DOHH2 (cell line): ENCODE measurements around the gene ZNF273.
"Not testable (repeated sequence)": the region's sequence is repeated elsewhere in the genome, so short reads cannot be mapped to it uniquely, and the experiment has no call there.

Experiments used
- H3F3A ChIP-seq: fragments of 200-600 bp; sonication (generic), shearing (Covaris generic); 2 replicates; pipeline ENCODE4 v1.6.0; 2016; ENCODE audit warnings: antibody characterized with exemption, mild to moderate bottlenecking; ENCODE audit not compliant: control insufficient read depth, insufficient read depth
- H3K27ac ChIP-seq: fragments of 200-600 bp; sonication (generic); 2 replicates; pipeline ENCODE4 v1.5.1; 2014; ENCODE audit warnings: low read depth, mild to moderate bottlenecking, low read length, moderate library complexity
- H3K27me3 ChIP-seq: fragments of 200-600 bp; sonication (generic); 2 replicates; pipeline ENCODE4 v1.6.1; 2014; ENCODE audit warnings: mild to moderate bottlenecking, low read length, mixed read lengths; ENCODE audit not compliant: control insufficient read depth
- H3K36me3 ChIP-seq: fragments of 200-600 bp; sonication (generic); 2 replicates; pipeline ENCODE4 v1.6.1; 2014; ENCODE audit warnings: mild to moderate bottlenecking, low read length, moderate library complexity, mixed read lengths; ENCODE audit not compliant: control insufficient read depth
- H3K4me1 ChIP-seq: fragments of 200-600 bp; sonication (generic); 2 replicates; pipeline ENCODE4 v1.6.1; 2014; ENCODE audit warnings: mild to moderate bottlenecking, low read length, mixed read lengths; ENCODE audit not compliant: control insufficient read depth
- H3K4me2 ChIP-seq: fragments of 200-600 bp; sonication (generic); 2 replicates; pipeline ENCODE4 v1.6.0; 2014; ENCODE audit warnings: mild to moderate bottlenecking, low read length, moderate library complexity
- H3K4me3 ChIP-seq: fragments of 200-600 bp; sonication (generic); 2 replicates; pipeline ENCODE4 v1.5.1; 2014; ENCODE audit warnings: mild to moderate bottlenecking, low read length, mixed read lengths
- H3K79me2 ChIP-seq: fragments of 200-600 bp; sonication (generic); 2 replicates; pipeline ENCODE4 v1.6.1; 2014; ENCODE audit warnings: mild to moderate bottlenecking, low read length, mixed read lengths; ENCODE audit not compliant: control insufficient read depth
- H3K9me2 ChIP-seq: fragments of 200-600 bp; sonication (generic); replicated peaks from 2 replicates; pipeline ENCODE4 v1.6.1; 2014; ENCODE audit warnings: mild to moderate bottlenecking, low read length, mixed read lengths; ENCODE audit not compliant: control insufficient read depth
- H3K9me3 ChIP-seq: fragments of 200-600 bp; sonication (generic); 2 replicates; pipeline ENCODE4 v1.6.1; 2014; ENCODE audit warnings: antibody characterized with exemption, low read length, mixed read lengths; ENCODE audit not compliant: control insufficient read depth, insufficient read depth
- H4K20me1 ChIP-seq: fragments of 200-600 bp; sonication (generic); 2 replicates; pipeline ENCODE4 v1.6.0; 2014; ENCODE audit warnings: low read depth, mild to moderate bottlenecking, antibody characterized with exemption, low read length, moderate library complexity; ENCODE audit not compliant: control insufficient read depth, insufficient read depth
- CTCF ChIP-seq: fragments of 200-600 bp; sonication (generic); IDR thresholded peaks from one replicate; pipeline ENCODE4 v1.5.1; 2014; ENCODE audit warnings: antibody characterized with exemption, mild to moderate bottlenecking, low read depth, low read length; ENCODE audit not compliant: poor library complexity, severe bottlenecking
- EZH2phosphoT487 ChIP-seq: fragments of 200-600 bp; sonication (generic); IDR thresholded peaks from 2 replicates; pipeline ENCODE4 v1.6.1; 2017; ENCODE audit warnings: borderline replicate concordance, mild to moderate bottlenecking, antibody characterized with exemption, low read length, moderate library complexity, mixed read lengths

The ZNF273 gene

GRCh38 chr7:64907641-64908326 lies 4.7 kb downstream of the ZNF273 start:
- no peaks in the 10 kb centered on the region for H4K20me1 ChIP-seq
- H3K4me3 ChIP-seq = no peak overlapping the region
- H3K27ac ChIP-seq = no peak overlapping the region
- peaks cover 97% of the 10 kb centered on the region for H3K79me2 ChIP-seq
- H3K4me1 ChIP-seq = peaks cover 46% of the 10 kb centered on the region
- TF ChIP-seq EZH2phosphoT487 = no peak
- no peak for TF ChIP-seq CTCF
- H3F3A ChIP-seq = peaks cover 4% of the 10 kb centered on the region; the same call in 1 of the 2 replicates
- peak overlapping the region; percentile 3; the same call in 1 of the 2 replicates for H3K4me2 ChIP-seq
- no peaks in the 10 kb centered on the region for H3K27me3 ChIP-seq
- peaks cover 26% of the 10 kb centered on the region; the same call in 1 of the 2 replicates for H3K9me3 ChIP-seq
- no peaks in the 10 kb centered on the region for H3K9me2 ChIP-seq
- H3K36me3 ChIP-seq = peaks cover 69% of the 10 kb centered on the region

- Histone ChIP-seq H3K4me1 (peaks cover 45% of the 10 kb centered on the region), H3F3A (peaks cover 4% of the 10 kb centered on the region; the same call in 1 of the 2 replicates), H3K4me2 (no peak overlapping the region), H3K79me2 (peaks cover 100% of the 10 kb centered on the region), H3K27ac (no peak overlapping the region), H3K9me2 (no peaks in the 10 kb centered on the region), H3K9me3 (peaks cover 32% of the 10 kb centered on the region; the same call in 1 of the 2 replicates), H3K27me3 (no peaks in the 10 kb centered on the region), H4K20me1 (no peaks in the 10 kb centered on the region), H3K4me3 (no peak overlapping the region), H3K36me3 (peaks cover 72% of the 10 kb centered on the region)
- TF ChIP-seq EZH2phosphoT487 (no peak), CTCF (no peak)
These were observed 5.3 kb downstream of the ZNF273 start for GRCh38 chr7:64908358-64908757.

- peaks cover 82% of the 10 kb centered on the region for H3K36me3 ChIP-seq
- H3K4me1 ChIP-seq = peaks cover 13% of the 10 kb centered on the region
- no peak overlapping the region for H3K4me3 ChIP-seq
- H3K27me3 ChIP-seq = no peaks in the 10 kb centered on the region
- H3F3A ChIP-seq = peaks cover 6% of the 10 kb centered on the region; the same call in 1 of the 2 replicates
- peaks cover 50% of the 10 kb centered on the region; the same call in 1 of the 2 replicates for H3K9me3 ChIP-seq
- TF ChIP-seq CTCF (no peak), EZH2phosphoT487 (no peak)
- no peak overlapping the region for H3K4me2 ChIP-seq
- peaks cover 78% of the 10 kb centered on the region for H3K79me2 ChIP-seq
- H3K9me2 ChIP-seq = no peaks in the 10 kb centered on the region
- no peaks in the 10 kb centered on the region for H4K20me1 ChIP-seq
- H3K27ac ChIP-seq = no peak overlapping the region
These were observed 11.5 kb downstream of the ZNF273 start for GRCh38 chr7:64914557-64914956.

GRCh38 chr7:64915301-64915700 lies 12.2 kb downstream of the ZNF273 start:
- not testable (repeated sequence) for H3F3A ChIP-seq, H4K20me1 ChIP-seq, H3K9me2 ChIP-seq, H3K4me2 ChIP-seq, H3K4me3 ChIP-seq, H3K27ac ChIP-seq, H3K27me3 ChIP-seq
- Histone ChIP-seq H3K79me2 (peaks cover 71% of the 10 kb centered on the region), H3K9me3 (peaks cover 44% of the 10 kb centered on the region; the same call in 1 of the 2 replicates), H3K36me3 (peaks cover 83% of the 10 kb centered on the region), H3K4me1 (peaks cover 13% of the 10 kb centered on the region)

GRCh38 chr7:64928252-64929187 lies 25.4 kb downstream of the ZNF273 start:
- not testable (repeated sequence) for H3F3A ChIP-seq, H3K79me2 ChIP-seq, H3K27me3 ChIP-seq, H3K27ac ChIP-seq, H4K20me1 ChIP-seq, H3K4me3 ChIP-seq, H3K9me2 ChIP-seq, H3K4me2 ChIP-seq, H3K4me1 ChIP-seq
- Histone ChIP-seq H3K9me3 (peaks cover 44% of the 10 kb centered on the region), H3K36me3 (peaks cover 62% of the 10 kb centered on the region)
